GM21528 (cell line): ENCODE data around the gene GGCX.
A peak's percentile ranks its signal among the peaks of the same experiment; 100 is the strongest.
"Not testable (repeated sequence)": the region's sequence is repeated elsewhere in the genome, so short reads cannot be mapped to it uniquely, and the experiment has no call there.

Experiments used
- ATAC-seq: cut with Tn5 transposase; IDR thresholded peaks from one replicate; pipeline ENCODE4 v1.9.1; 2021; ENCODE audit warnings: mild to moderate bottlenecking, moderate library complexity; ENCODE audit not compliant: unreplicated experiment, low FRiP score

Gene GGCX

GRCh38 chr2:85577386-85578242, 16.3 kb upstream of the GGCX start, which contains the start of gene VAMP8:
Gene VAMP8 (plus strand): TSS chr2:85577586. CDS start chr2:85577647, 61 bp downstream.
- peak; percentile 63 for ATAC-seq

- no peak for ATAC-seq
Observed at GRCh38 chr2:85577063-85577385, 15.7 kb upstream of the GGCX start.

DNA sequence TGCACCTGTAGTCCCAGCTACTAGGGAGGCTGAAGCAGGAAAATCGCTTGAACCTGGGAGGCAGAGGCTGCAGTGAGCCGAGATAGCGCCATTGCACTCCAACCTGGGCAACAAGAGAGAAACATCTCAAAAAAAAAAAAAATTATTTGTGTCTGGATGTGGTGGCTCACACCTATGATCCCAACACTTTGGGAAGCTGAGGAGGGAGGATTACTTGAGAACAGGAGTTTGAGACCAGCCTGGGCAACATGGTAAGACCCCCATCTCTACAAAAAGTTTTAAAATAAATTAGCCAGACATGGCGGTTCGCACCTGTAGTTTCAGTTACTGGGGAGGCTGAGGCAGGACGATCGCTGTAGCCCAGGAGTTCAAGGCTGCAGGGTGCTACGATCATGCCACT, 14.4 kb upstream of the GGCX start:
- ATAC-seq = no peak

- ATAC-seq = no peak
Observed at GRCh38 chr2:85566265-85566664, 5.0 kb upstream of the GGCX start.

GRCh38 chr2:85564144-85564563, 2.9 kb upstream of the GGCX start:
- ATAC-seq = no peak

- peak; percentile 19 for ATAC-seq
Observed at GRCh38 chr2:85560812-85561279, 447 bp downstream of the GGCX start.

- not testable (repeated sequence) for ATAC-seq
Observed at GRCh38 chr2:85560403-85560726, 928 bp downstream of the GGCX start.

GRCh38 chr2:85558160-85558559, 3.1 kb downstream of the GGCX start:
- no peak for ATAC-seq

GRCh38 chr2:85557130-85557529, 4.2 kb downstream of the GGCX start:
- no peak for ATAC-seq

DNA sequence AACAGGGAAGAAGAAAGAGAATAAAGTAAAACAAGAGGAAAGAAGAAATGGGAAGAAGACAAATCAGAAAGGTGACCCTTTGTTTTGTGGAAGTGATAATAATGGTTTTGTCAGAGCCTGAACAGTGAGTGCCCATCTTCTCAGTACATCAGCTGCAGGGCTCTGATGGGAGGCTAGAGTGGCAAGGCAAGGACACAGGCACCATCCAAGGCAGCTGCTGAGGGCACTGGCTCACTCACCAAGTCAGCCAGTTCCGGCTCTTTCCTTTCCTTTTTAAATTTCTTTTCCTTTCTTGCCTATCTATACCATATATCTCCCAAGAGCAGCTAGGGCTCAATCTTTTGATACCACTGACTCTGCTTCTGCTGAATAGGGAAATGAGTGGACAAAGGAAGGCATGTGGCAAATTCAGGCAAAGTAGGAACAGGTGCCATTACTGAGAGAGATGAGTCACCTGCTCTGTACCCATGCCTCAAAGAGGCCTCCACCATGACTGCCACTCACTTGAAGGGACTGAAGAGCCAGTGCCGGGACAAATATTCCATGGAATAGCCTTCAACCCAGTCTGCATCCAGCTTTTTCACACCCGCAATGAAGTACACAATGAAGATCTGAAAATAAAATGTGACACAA, 6.2 kb downstream of the GGCX start:
- no peak for ATAC-seq

DNA sequence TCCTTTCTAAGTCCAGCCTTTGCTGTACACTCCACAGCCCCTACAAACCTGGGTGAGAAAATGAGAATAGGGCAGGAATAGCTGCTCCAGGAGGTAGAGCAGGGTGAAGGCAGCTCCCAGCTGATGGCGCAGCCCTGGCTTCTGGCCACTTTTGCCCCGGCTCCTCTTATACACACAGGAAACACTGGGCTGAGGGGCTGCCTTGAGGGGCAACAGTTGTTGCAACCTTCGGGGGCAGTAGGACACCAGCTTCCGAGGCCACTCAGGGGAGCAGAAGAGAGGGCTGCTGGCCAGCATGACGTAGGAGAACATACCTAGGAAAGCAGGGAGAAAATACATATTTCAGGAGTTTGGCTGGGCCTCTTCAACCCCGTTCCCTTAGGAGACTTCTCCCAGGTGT, 8.1 kb downstream of the GGCX start:
- ATAC-seq = no peak

- no peak for ATAC-seq
Observed at GRCh38 chr2:85551698-85552678, 9.3 kb downstream of the GGCX start.

GRCh38 chr2:85550486-85550885, 10.8 kb downstream of the GGCX start:
- ATAC-seq = no peak

- ATAC-seq = no peak
Observed at GRCh38 chr2:85549826-85550225, 11.5 kb downstream of the GGCX start.

- ATAC-seq = no peak
Observed at GRCh38 chr2:85549095-85549494, 12.2 kb downstream of the GGCX start.

DNA sequence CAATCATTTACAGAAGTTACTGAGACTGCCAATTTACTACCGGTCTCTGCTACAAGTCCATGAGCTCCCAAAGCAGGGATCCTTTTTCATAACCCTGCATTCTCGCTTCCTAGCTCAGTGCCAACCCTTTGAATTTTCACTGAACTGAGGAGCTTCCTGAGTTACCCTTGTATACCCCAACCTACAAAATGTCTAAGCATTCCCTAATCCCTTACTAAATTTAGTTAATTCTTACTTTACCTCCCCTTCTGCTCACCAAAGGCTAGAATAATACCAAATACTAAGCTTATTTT, 12.7 kb downstream of the GGCX start:
- no peak for ATAC-seq

- ATAC-seq = no peak
Observed at GRCh38 chr2:85547859-85548607, 13.3 kb downstream of the GGCX start.

DNA sequence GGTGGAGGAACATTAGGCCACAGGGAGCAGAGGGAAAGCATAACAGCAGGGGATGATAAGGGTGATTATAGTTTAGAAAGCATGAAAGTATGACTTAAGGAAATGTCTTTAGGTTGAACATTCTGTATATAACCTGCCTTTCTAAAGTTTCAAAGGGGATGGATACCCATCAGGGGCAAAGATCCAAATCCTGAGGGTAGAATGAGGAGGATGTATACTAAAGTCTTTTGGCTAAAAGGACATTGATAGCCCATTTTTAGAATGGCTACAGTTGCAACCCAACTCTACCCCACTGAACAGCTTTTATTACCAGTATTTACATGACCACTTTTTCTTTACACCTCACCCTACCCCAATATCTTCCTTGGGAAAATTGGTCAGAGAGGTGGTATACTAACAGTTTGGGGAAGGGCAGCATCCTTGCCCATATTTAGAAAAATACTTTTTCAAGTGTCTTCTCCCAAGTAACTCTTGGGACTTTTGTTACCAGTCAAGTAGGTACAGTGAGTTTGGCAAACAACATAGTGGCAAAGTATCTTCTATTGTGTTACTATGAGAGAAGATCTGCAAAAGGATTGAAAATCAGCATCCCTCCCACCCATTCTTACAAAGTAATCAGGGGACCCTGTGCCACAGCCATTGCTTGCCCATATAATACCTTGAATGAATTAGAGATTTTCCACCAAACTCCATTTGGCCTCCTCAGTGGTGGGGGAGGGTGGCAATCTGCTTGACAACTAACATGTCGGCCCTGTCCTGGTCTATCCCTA, 14.0 kb downstream of the GGCX start:
- no peak for ATAC-seq

DNA sequence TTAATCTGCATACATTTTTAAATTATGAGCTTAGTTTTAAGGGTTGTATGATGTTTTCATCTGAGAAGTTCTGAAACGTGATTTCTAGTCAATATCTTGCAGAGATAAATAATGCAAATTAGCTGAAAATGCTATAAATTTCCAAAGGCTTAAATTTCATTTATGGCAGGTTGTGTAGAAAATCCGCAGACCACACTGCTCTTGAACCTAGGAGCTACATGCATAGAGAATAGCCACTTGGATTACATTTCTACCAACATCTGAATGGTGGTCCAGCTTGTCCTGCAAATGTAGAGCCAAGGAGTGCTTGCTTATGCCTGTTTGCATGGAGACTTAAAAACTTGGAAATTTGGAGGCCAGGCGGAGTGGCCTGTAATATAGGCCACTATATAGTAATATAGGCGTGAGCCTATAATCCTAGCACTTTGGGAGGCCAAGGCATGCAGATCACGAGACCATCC, 15.5 kb downstream of the GGCX start:
- ATAC-seq = no peak
